Fibroblast of pulmonary artery (primary cell): ENCODE measurements around the gene POLR2E.

Experiments used
- DNase-seq: peaks from one replicate; pipeline ENCODE4 v3.0.0-alpha.2; 2010; ENCODE audit warnings: low read depth
- H3K4me3 ChIP-seq: replicated peaks from 2 replicates; pipeline ENCODE4 v1.5.1; 2011; ENCODE audit warnings: low read depth, mild to moderate bottlenecking, control low read depth, low read length, moderate library complexity
- TF ChIP-seq, protein P1 (sequence below): IDR thresholded peaks from 2 replicates; pipeline ENCODE4 v1.5.1; 2011; ENCODE audit warnings: mild to moderate bottlenecking, control low read depth, low read length, inconsistent platforms; ENCODE audit errors: missing control alignments

The POLR2E gene

DNA sequence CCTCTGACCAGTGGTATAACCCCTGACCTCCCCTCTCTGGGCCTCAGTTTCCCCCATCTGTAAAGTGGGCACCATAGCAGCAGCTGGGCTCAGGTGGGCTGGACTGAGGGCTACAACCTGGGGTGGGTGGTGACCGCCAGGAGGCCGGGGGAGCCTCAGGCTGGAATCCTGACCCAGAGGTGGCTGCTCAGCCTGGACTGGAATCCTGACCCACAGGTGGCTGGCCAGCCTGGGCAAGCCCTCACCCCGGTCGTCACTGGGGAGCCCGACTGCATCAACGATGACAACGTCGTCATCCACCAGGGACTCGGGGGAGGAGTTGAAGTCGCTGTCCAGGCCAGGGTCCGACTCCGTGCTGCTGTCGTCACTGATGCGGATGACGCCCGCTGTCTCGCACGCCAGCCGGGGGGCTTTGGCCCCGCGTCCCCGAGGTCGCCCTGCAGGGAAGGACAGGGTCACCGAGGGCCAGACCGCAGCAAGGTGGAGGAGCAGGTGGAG lies 18.9 kb upstream of the POLR2E start:
- no peak for DNase-seq
- TF ChIP-seq, protein P1, sequence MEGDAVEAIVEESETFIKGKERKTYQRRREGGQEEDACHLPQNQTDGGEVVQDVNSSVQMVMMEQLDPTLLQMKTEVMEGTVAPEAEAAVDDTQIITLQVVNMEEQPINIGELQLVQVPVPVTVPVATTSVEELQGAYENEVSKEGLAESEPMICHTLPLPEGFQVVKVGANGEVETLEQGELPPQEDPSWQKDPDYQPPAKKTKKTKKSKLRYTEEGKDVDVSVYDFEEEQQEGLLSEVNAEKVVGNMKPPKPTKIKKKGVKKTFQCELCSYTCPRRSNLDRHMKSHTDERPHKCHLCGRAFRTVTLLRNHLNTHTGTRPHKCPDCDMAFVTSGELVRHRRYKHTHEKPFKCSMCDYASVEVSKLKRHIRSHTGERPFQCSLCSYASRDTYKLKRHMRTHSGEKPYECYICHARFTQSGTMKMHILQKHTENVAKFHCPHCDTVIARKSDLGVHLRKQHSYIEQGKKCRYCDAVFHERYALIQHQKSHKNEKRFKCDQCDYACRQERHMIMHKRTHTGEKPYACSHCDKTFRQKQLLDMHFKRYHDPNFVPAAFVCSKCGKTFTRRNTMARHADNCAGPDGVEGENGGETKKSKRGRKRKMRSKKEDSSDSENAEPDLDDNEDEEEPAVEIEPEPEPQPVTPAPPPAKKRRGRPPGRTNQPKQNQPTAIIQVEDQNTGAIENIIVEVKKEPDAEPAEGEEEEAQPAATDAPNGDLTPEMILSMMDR: no peak
- H3K4me3 ChIP-seq: no peak overlapping the region

DNA sequence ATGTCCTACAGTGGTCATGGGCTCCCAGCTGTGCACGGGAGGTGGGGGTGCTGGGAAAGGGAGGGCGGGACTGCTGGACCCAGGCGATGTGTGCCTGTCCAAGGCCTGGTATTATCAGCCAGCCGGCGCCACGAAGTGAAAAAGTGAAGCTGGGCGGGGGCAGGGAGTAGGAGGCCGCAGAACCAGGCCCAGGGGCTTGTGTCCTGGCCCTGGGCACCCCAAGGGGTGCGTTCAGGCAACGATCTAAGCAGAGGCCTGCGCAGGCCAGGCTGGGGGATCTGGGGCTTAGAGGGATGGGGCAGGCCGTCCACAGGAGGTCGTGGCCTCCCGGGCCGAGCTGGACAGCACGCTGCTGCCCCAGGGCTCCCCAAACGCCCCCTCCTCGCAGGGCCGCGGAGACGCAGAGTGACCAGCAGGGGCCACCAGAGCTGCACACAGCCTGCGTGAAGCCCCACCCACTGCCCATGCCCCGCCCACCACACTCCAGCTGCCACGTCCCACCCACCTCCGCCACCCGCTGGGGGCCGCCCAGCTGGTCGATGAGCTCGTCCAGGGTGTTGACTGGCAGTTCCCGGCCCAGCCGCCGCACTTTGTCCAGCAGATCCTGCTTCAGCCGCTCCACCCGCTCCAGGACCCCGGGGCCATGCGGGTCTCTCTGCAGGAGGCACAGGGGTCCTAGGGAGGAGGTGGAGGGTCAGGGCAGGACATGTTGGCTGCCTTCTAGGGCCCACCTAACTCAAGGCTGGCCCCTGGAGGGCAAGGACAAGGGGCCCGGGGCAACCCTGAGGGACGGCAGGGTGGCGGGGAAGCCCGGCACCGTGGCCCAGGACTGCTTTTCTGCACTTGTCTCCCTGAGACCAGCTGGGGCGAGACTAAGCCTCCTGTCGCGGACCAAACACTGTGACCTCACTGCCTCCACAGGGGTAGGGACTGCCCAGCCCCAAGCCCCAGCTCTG lies 18.1 kb upstream of the POLR2E start:
- DNase-seq: peak; percentile 95
- no peak overlapping the region for H3K4me3 ChIP-seq
- TF ChIP-seq, protein P1: peak; percentile 69

DNA sequence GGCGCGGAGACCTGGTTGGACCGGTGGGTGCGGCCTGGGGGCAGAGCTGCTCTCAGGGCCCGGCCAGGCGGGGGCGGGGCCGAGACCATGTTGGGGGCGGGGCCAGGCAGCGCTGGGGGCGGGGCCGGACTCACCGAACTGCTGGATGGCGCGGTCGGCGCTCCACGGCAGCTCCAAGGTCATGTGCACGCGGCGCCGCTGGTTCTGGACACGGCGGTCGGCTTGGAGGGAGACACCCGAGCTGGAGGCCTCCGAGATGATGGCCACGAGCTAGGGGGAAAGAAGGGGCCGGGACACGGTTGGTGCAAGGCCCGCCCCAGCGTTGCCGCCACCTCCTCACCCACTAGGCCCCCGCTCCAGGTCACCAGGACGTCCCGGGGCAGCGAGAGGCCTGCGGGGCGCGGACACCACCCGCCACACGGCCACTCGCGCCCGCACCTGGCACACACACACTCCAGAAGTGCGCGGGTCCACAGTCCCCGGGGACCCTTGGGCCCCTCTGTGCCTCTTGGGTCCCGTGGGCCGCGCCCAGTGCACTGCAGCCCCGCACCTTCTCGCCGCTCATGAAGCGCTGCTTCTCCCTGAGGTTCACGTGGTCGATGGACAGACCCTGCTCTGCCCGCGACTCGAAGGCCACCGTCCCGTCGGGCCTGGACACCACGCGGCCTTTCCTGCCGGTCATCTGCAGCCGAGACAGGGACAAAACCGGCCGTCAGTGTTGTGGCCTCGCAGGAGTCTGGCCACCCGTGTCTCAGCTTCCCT lies 17.3 kb upstream of the POLR2E start:
- no peak for DNase-seq
- TF ChIP-seq, protein P1: no peak

DNA sequence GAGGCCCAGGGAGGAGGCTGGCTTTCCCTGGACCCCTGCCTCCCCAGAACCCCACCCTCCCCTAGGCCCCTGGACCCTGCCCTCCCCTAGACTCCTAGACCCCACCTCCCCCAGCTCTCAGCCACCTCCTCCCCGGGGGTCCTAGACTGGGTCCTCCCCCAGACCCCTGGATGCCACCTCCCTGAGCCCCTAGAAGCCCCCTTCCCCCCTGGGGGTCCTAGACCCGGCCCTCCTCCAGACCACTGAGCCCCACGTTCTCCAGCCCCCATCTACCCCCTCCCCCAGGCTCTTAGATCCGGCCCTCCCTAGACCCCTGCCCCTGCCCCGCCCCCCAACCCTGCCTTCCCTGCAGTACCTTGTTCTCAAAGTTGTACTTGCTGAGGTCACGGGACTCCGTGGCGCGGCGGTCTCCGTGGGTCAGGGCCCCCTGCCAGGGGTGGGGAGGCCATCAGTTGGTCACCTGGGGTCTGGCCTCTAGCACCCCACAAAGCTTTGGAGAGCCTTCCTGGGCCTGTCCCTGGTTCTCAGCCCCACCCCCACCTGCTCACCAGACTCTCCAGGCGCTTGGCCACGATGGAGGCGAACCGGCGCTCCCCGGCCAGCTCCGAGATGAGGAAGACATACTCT lies 16.6 kb upstream of the POLR2E start:
- no peak overlapping the region for H3K4me3 ChIP-seq
- no peak for DNase-seq
- TF ChIP-seq, protein P1: no peak

More for the DNA sequence above, 17.3 kb upstream of the POLR2E start:
- no peak overlapping the region for H3K4me3 ChIP-seq

DNA sequence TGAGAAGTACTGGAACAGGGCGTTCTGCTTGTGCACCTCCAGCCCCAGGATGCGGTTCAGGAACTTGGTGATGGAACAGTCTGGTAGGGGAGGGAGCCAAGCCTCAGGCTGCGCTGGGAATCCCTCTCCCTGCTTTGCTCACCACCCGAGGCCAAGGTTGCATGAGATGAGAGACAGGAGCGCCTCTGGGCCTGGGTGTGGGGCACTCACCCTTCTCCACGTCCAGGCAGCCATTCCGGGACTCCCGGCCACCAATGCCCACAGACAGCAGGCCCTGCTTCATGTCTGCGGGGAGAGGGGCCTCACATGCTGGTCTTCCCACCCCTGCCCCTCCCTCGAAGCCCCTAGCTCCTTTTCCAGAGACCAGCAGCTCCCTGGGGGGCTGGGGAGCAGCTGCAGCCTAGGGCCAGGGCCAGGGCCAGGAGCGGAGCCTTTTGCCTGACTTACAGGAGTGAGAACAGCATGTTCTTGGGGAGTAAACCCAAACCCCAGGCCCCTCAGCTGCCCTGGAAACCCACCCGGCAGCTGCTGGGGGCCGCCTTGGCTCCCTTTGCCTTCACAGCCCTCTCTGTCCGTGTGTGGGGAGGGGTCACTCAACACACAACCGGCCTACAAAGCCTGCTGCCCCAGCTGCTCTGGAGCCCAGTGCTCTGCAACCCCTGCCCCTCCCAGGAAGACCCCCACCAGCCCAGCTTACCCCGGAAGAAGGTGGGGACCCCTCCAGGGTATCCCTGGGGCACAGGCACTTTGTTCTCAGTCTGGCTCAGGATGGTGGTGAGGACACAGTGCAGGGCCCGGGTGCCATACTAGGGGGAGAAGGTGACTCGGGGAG lies 15.8 kb upstream of the POLR2E start:
- TF ChIP-seq, protein P1: no peak
- no peak overlapping the region for H3K4me3 ChIP-seq
- DNase-seq: no peak
